AG09319 (cell line): ENCODE results near the gene SIM2.

Experiments used
- DNase-seq: peaks from one replicate; pipeline ENCODE4 v3.0.0-alpha.2; 2010; ENCODE audit warnings: low read depth; ENCODE audit errors: extremely low read depth
- CTCF ChIP-seq: IDR thresholded peaks from 2 replicates; pipeline ENCODE4 v1.5.1; 2011; ENCODE audit warnings: low read depth, mild to moderate bottlenecking, inconsistent platforms, low read length, moderate library complexity

Gene SIM2

GRCh38 chr21:36672737-36673136, 26.2 kb upstream of the SIM2 start:
- TF ChIP-seq CTCF, result no peak
- DNase-seq, result no peak

- TF ChIP-seq CTCF, result no peak
- DNase-seq, result no peak
Observed at GRCh38 chr21:36676039-36676950, 22.6 kb upstream of the SIM2 start.

- DNase-seq, result no peak
Observed at GRCh38 chr21:36677443-36677842, 21.5 kb upstream of the SIM2 start.

GRCh38 chr21:36678538-36678937, 20.4 kb upstream of the SIM2 start:
- no peak for TF ChIP-seq CTCF
- DNase-seq, result no peak

More at GRCh38 chr21:36677443-36677842, 21.5 kb upstream of the SIM2 start:
- TF ChIP-seq CTCF, result no peak

GRCh38 chr21:36681117-36681631, 17.7 kb upstream of the SIM2 start:
- DNase-seq, result no peak
- TF ChIP-seq CTCF, result no peak

GRCh38 chr21:36684957-36685714, 13.8 kb upstream of the SIM2 start:
- no peak for DNase-seq
- TF ChIP-seq CTCF, result no peak

- DNase-seq, result no peak
- TF ChIP-seq CTCF, result no peak
Observed at GRCh38 chr21:36686955-36687354, 12.0 kb upstream of the SIM2 start.
